ES-I3 (cell line): ENCODE data around the gene ADAP2.

Source experiments
- H3K36me3 ChIP-seq: 2 replicates; pipeline ENCODE4 v1.6.1; 2013; ENCODE audit warnings: mild to moderate bottlenecking, low read length, control low read depth, moderate library complexity; ENCODE audit not compliant: insufficient read depth
- H3K4me1 ChIP-seq: 2 replicates; pipeline ENCODE4 v1.6.1; 2013; ENCODE audit warnings: mild to moderate bottlenecking, control low read depth, low read length; ENCODE audit not compliant: insufficient read depth
- H3K9ac ChIP-seq: 2 replicates; pipeline ENCODE4 v1.6.1; 2013; ENCODE audit warnings: low read depth, mild to moderate bottlenecking, low read length, moderate library complexity
- H3K9me3 ChIP-seq: 2 replicates; pipeline ENCODE4 v1.6.1; 2013; ENCODE audit warnings: mild to moderate bottlenecking, low read length, moderate library complexity; ENCODE audit not compliant: control insufficient read depth, insufficient read depth

The ADAP2 gene

DNA sequence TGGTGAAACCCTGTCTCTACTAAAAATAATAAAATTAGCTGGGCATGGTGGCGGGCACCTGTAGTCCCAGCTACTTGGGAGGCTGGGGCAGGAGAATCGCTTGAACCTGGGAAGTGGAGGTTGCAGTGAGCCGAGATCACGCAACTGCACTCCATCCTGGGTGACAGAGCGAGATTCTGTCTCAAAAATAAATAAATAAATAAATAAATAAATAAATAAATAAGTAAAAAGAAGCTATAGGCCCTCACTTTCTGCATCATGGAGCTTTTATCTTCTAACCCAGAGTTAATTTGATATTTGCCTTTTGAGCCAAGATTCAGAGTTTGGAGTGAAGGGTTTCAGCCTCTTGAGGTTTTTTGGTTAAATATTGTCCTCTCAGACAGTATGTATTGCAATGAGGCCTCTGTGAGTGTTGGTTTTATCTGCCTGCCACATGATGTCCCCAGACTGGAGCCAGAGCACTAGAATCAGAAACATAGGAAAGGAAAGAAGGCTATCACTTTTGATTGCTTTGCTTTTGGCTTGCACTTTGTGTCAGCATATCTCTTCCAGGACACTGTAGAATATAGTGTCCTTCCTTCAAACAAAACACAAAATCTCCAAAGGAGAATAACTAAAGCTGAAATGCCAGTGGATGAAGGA lies 81.6 kb downstream of the ADAP2 start:
- no peak overlapping the region for H3K9ac ChIP-seq
- H3K4me1 ChIP-seq: no peaks in the 10 kb centered on the region
- no peaks in the 10 kb centered on the region; the same call in 1 of the 2 replicates for H3K36me3 ChIP-seq
- H3K9me3 ChIP-seq: no peaks in the 10 kb centered on the region

DNA sequence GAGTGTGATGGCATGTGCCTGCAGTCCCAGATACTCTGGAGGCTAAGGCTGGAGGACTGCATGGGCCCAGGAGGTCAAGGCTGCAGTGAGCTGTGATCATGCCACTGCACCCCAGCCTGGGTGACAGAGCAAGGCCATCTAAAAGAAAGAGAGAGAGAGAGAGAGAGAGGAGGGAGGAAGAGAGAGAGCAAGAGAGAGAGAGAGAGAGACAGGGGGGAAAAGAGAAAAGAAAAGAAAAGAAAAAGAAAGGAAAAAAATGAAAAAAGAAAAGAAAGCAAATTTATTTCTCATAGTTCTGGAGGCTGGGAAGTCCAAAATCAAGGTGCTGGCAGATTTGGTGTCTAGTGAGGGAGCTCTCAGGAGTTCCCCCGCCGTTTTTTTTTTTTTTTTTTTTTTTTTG lies 82.4 kb downstream of the ADAP2 start:
- Histone ChIP-seq H3K4me1 (no peaks in the 10 kb centered on the region), H3K9me3 (no peaks in the 10 kb centered on the region), H3K36me3 (no peaks in the 10 kb centered on the region; the same call in 1 of the 2 replicates), H3K9ac (no peak overlapping the region)

DNA sequence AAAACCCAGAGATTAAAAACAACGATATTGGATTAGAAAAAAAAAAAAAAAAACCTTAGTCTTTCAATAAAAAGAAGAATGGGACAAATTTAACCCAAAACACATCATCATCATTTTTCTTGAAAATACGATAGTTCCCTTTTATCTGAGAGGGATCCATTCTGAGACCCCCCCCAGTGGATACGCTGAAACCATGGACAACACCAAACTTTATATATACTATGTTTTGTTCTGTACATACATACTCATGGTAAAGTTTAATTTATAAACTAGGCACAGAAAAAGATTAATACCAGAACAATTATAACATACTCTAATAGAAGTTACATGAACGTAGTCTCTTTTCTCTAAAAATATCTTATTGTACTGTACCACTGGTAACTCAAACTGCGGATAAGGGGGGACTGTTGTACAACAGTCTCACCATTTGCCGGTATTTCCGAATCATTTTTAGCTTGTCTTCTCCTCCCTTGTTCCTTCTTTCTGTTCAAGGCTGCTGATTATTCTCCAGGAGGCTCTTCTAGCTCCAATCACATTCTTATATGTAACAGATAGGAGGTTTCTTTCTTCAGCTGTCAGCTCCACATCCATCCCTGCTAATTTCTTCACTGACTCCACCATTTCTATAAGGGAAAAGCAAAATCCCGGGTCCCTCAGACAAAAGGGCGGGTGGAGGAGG lies 86.1 kb downstream of the ADAP2 start:
- no peaks in the 10 kb centered on the region for H3K9me3 ChIP-seq
- H3K4me1 ChIP-seq: no peaks in the 10 kb centered on the region
- no peaks in the 10 kb centered on the region for H3K36me3 ChIP-seq
- H3K9ac ChIP-seq: peak overlapping the region; percentile 79

DNA sequence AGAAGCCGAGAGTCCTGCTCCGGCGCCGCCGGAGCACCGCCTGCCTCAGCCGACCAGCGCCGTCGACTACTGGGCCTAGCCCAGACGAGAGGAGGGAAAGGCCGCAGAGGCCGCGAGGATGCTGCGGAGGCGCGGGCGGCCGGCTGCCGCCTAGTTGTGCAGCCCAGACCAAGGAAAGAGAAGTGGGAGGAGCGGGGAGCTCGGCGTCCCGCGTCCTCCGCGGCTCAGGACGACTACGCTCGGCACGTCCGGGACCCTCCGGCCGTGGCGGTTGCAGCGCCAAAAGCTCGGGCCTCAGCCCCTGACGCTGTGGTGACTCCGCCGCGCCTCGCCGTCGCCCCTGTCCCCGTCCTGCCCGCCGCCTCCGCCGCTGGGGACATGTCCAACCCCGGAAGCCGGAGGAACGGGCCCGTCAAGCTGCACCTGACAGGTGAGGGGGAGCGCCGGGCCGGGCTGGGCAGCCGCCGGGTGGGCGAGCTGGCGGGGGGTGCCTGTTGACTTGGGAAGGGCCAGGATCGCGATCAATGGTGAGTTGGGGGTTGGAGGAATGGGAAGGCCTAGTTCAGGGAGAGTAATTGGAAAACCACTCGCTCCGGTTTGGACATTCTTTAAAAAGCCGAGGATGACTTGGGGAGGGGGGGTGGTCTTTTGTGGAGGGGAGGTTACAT lies 86.8 kb downstream of the ADAP2 start:
- H3K9me3 ChIP-seq: no peaks in the 10 kb centered on the region
- no peaks in the 10 kb centered on the region for H3K36me3 ChIP-seq
- H3K9ac ChIP-seq: peak overlapping the region; percentile 79
- no peaks in the 10 kb centered on the region for H3K4me1 ChIP-seq
